Osteoblast (primary cell): ENCODE results near the gene RIPPLY2. TPM values are rescaled to one million over a fixed set of nuclear protein-coding genes. Genes with fewer than 3 reads are reported as not detected.

ENCODE experiments used
- DNase-seq: peaks from one replicate; pipeline ENCODE4 v3.0.0; 2011; ENCODE audit warnings: low spot score, mixed read lengths; ENCODE audit not compliant: insufficient read length; ENCODE audit errors: missing footprints
- H2AFZ ChIP-seq: 2 replicates; pipeline ENCODE4 v1.6.0; 2011; ENCODE audit warnings: mild to moderate bottlenecking, low read length
- H3K27ac ChIP-seq: 2 replicates; pipeline ENCODE4 v1.5.1; 2011; ENCODE audit warnings: mild to moderate bottlenecking, low read depth, low read length, moderate library complexity
- H3K27me3 ChIP-seq: 2 replicates; pipeline ENCODE4 v1.6.0; 2012; ENCODE audit warnings: mild to moderate bottlenecking, control low read depth, inconsistent platforms, low read length, moderate library complexity; ENCODE audit not compliant: insufficient read depth
- H3K36me3 ChIP-seq: 2 replicates; pipeline ENCODE4 v1.5.1; 2011; ENCODE audit warnings: mild to moderate bottlenecking, low read length, control low read depth, moderate library complexity; ENCODE audit not compliant: insufficient read depth
- H3K4me1 ChIP-seq: 2 replicates; pipeline ENCODE4 v1.5.1; 2011; ENCODE audit warnings: mild to moderate bottlenecking, low read length, control low read depth, moderate library complexity; ENCODE audit not compliant: insufficient read depth
- H3K4me2 ChIP-seq: 2 replicates; pipeline ENCODE4 v1.6.0; 2011; ENCODE audit warnings: mild to moderate bottlenecking, low read length; ENCODE audit not compliant: insufficient read depth
- H3K4me3 ChIP-seq: fragments of 200-600 bp; sonication (generic); 3 replicates; pipeline ENCODE4 v1.5.1; 2012; ENCODE audit warnings: mild to moderate bottlenecking, low read length, inconsistent platforms; ENCODE audit not compliant: insufficient read depth
- H3K79me2 ChIP-seq: 2 replicates; pipeline ENCODE4 v1.6.0; 2012; ENCODE audit warnings: mild to moderate bottlenecking, low read length, control low read depth, inconsistent platforms; ENCODE audit not compliant: insufficient read depth
- H3K9me3 ChIP-seq: 2 replicates; pipeline ENCODE4 v1.5.1; 2011; ENCODE audit warnings: low read depth, low read length, control low read depth
- H4K20me1 ChIP-seq: 2 replicates; pipeline ENCODE4 v1.6.0; 2012; ENCODE audit warnings: mild to moderate bottlenecking, low read length, control low read depth; ENCODE audit not compliant: insufficient read depth
- total RNA-seq: library from RNA; depleted of rRNA; stranded (reverse); fragments of >200 nt; gene quantifications from 2 replicates; pipeline ENCODE4 v1.2.3, GENCODE V29; 2012
- TF ChIP-seq, protein P1 (sequence below): IDR thresholded peaks from 2 replicates; pipeline ENCODE4 v1.5.1; 2011; ENCODE audit warnings: mild to moderate bottlenecking, low read depth, low read length, moderate library complexity; ENCODE audit errors: extremely low read depth

RIPPLY2 gene
- total RNA-seq, 1 donor = not detected

DNA sequence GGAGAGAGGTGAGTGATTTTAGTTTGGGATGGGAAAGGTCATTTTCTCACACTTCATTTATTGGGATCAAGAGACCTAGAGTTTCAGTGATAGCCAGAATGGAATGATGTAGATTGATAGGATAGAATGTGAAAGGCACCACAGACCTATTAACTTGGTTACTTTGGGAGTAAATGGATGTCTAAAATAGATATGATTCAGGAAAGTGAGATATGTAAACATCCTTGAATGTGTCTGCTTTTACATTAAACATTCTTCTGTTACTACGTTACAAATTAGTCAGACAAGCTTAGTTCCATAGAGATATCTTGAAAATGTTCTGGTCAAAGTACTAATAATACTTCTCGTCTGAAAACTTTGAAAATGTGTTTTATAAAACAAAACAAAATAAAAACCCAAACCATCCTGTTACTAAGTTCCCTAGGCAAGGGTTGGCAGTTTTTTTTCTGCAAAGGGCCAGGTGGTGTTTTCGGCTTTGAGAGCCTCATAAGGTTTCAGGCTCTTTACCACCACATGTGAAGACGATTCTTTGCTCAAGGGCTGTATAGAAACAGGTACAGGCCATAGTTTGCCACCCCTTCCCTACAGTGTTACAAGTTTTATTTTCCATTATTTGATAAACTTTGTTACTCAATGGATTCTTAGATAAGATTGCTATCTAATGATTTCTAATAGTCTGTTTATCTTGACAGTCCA, 9.8 kb downstream of the RIPPLY2 start:
- no peak overlapping the region for H2AFZ ChIP-seq
- peak overlapping the region; percentile 68 for H3K27ac ChIP-seq
- no peaks in the 10 kb centered on the region for H3K9me3 ChIP-seq
- TF ChIP-seq, protein P1, sequence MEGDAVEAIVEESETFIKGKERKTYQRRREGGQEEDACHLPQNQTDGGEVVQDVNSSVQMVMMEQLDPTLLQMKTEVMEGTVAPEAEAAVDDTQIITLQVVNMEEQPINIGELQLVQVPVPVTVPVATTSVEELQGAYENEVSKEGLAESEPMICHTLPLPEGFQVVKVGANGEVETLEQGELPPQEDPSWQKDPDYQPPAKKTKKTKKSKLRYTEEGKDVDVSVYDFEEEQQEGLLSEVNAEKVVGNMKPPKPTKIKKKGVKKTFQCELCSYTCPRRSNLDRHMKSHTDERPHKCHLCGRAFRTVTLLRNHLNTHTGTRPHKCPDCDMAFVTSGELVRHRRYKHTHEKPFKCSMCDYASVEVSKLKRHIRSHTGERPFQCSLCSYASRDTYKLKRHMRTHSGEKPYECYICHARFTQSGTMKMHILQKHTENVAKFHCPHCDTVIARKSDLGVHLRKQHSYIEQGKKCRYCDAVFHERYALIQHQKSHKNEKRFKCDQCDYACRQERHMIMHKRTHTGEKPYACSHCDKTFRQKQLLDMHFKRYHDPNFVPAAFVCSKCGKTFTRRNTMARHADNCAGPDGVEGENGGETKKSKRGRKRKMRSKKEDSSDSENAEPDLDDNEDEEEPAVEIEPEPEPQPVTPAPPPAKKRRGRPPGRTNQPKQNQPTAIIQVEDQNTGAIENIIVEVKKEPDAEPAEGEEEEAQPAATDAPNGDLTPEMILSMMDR = no peak
- peak overlapping the region; percentile 0 for H3K4me2 ChIP-seq
- no peak overlapping the region for H3K4me3 ChIP-seq
- peaks cover 5% of the 10 kb centered on the region for H4K20me1 ChIP-seq
- DNase-seq = peak; percentile 17
- H3K79me2 ChIP-seq = peaks cover 60% of the 10 kb centered on the region
- peaks cover 8% of the 10 kb centered on the region for H3K36me3 ChIP-seq
- H3K4me1 ChIP-seq = peaks cover 37% of the 10 kb centered on the region
- H3K27me3 ChIP-seq = no peaks in the 10 kb centered on the region

DNA sequence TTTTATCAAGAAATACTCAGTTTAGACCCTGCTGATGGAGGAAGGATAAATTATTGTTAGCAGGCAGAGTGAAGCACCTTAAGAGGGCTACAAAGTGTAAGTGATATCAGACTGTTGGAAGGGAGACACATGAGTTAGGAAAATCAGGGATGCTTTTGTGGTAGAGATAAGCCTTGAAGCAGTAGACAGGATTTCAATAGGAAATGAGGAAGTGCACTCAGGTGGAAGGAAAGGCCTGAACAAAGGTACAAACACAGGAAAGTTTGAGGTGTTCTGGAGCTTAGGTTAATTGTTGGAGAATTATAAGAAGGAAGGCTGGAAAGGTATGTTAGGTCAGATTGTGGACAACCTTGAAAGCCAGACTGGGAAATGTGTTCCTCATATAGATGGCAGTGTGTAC, 13.9 kb downstream of the RIPPLY2 start:
- Histone ChIP-seq H3K4me2 (peak overlapping the region; percentile 7), H3K4me3 (no peak overlapping the region), H2AFZ (peak overlapping the region; percentile 12), H3K4me1 (peaks cover 36% of the 10 kb centered on the region), H3K9me3 (no peaks in the 10 kb centered on the region), H3K27me3 (no peaks in the 10 kb centered on the region), H3K27ac (peak overlapping the region; percentile 97), H3K79me2 (peaks cover 56% of the 10 kb centered on the region), H4K20me1 (peaks cover 5% of the 10 kb centered on the region), H3K36me3 (peaks cover 8% of the 10 kb centered on the region)
- no peak for DNase-seq
- TF ChIP-seq, protein P1 = no peak

DNA sequence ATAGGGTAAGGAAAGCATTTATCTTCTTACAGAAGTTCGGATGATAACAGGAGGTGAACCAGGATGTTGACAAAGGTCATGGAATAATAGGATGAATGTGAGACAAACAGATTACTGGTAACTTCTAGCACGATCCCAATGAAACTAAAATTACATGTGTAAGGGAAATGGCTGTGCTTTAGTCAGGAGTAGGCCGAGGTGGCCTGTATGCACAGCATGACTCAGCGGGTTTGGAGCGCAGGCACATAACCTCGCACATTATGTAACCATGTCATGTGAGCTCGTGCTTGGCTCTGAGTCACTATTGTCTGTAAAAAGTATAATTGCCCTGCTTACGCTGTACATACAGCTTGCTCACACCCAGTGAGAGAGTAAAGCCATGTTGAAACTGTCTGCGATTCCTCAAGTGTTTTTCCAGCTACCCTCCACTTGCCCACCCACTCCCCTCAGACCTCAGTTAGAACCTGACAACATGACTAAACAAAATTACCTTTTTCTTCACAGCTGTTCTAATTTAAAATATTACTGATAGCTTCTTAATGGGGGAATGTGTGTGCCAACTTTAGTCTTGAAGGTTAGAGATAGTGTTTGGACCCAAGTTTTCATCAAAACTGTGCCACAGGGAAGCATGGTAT, 14.5 kb downstream of the RIPPLY2 start:
- H3K4me1 ChIP-seq = peaks cover 30% of the 10 kb centered on the region
- H3K27ac ChIP-seq = peak overlapping the region; percentile 97
- H3K4me3 ChIP-seq = no peak overlapping the region
- peaks cover 8% of the 10 kb centered on the region for H3K36me3 ChIP-seq
- H2AFZ ChIP-seq = peak overlapping the region; percentile 12
- peaks cover under 1% of the 10 kb centered on the region for H4K20me1 ChIP-seq
- peak overlapping the region; percentile 28 for H3K4me2 ChIP-seq
- no peaks in the 10 kb centered on the region for H3K9me3 ChIP-seq
- TF ChIP-seq, protein P1 = no peak
- DNase-seq = peak; percentile 59
- H3K79me2 ChIP-seq = peaks cover 56% of the 10 kb centered on the region
- H3K27me3 ChIP-seq = no peaks in the 10 kb centered on the region

DNA sequence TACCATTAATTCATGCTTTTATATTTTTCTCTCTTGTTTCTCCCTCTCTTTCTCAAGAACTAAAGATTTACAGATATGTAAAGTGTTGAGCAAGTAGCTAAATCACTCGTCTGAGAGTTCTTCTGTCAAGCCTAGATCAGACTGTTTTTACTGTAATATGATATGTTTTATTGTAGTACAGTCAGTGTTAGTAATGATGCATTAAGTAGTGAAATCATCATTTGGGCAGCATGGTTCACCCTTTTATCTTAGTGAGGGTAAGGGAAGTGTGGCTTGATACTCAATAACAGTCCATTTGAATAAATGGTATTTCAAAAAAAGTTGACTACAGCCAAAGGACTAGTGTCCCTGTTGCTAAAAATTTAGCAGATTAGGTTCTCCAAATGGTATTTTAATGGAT, 15.5 kb downstream of the RIPPLY2 start:
- no peaks in the 10 kb centered on the region for H3K9me3 ChIP-seq
- H3K4me2 ChIP-seq = peak overlapping the region; percentile 28
- H3K27me3 ChIP-seq = no peaks in the 10 kb centered on the region
- H3K36me3 ChIP-seq = peaks cover 8% of the 10 kb centered on the region
- H3K4me1 ChIP-seq = peaks cover 25% of the 10 kb centered on the region
- H3K79me2 ChIP-seq = peaks cover 55% of the 10 kb centered on the region
- DNase-seq = peak; percentile 48
- H3K4me3 ChIP-seq = no peak overlapping the region
- H4K20me1 ChIP-seq = no peaks in the 10 kb centered on the region
- H3K27ac ChIP-seq = peak overlapping the region; percentile 97
- TF ChIP-seq, protein P1 = no peak
- H2AFZ ChIP-seq = no peak overlapping the region
